NCI-H2196 treated with DMSO at 0.1 percent for 48 hours (cell line): ENCODE results near the gene GABBR2.

Experiments
- DNase-seq: peaks from one replicate; lab custom pipeline; 2025; ENCODE audit not compliant: unreplicated experiment; lab: John Stamatoyannopoulos, UW

Gene GABBR2

GRCh38 chr9:98708933-98709911 is at the start of gene GABBR2:
GABBR2 (minus strand) TSS chr9:98708935; CDS start chr9:98708737, 198 bp downstream.
- DNase-seq: no peak

- no peak for DNase-seq
These were observed 46.4 kb upstream of the GABBR2 start for GRCh38 chr9:98755006-98755618.

GRCh38 chr9:98751210-98751609 is 42.5 kb upstream of the GABBR2 start:
- no peak for DNase-seq

- no peak for DNase-seq
These were observed 41.8 kb upstream of the GABBR2 start for GRCh38 chr9:98750364-98751060.

DNA sequence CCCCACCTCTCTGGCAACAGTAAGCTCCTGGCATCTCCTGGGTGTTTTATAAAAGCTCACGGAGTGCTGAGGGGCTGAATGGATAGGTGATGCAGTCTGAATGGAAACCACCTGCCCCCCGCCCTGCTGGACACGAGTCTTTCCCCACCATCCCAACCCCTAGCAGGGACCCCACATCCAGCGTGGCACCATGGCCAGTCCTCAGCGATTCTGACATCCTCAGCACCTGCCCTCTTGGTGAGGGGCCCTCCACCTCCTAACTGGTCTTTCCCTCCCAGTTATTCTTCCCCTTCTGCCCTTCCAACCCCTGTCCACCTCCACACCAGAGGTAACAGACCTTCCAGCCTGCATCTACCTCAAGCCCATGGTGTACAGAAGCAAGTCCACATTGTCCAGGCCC is 38.7 kb upstream of the GABBR2 start:
- no peak for DNase-seq

GRCh38 chr9:98745470-98745869 is 36.7 kb upstream of the GABBR2 start:
- DNase-seq: no peak

DNA sequence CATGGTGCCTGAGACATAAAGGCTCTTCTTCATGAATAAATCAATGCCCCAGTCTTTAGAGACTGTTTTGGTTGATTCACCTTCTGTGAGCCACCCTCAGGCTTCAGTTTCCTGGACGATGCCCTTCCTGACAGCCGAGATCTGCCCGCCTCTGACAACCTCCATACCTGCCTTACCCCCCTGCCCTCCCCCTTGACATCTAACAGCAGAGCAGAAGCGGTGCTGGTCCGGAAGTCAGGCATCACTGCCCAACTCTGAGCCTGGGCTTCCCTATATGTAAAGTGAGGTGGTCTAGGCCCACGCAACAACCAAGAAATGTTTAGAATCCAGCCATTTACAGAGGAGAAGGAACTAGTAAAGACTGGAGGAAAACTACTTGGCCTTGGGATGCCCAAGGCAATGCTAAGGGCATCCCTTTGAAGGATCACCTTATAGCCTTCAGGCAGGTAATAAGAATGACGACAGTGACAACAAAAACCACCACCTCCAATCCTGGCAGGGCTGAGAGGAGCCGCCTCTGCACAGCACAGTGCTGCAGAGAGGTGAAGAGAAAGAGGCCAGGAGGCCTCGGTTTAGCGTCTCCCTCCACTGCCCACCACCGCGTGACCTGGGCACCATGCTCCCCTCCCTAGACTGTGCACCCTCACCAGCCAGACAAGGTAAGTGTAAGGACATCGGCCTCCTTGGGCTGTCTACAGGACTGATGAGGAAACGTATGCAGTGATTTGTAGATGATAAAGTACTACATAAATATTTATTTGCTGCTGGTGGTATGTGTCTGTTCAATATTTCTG is 35.3 kb upstream of the GABBR2 start:
- DNase-seq: no peak

- no peak for DNase-seq
These were observed 34.6 kb upstream of the GABBR2 start for GRCh38 chr9:98743329-98743728.

DNA sequence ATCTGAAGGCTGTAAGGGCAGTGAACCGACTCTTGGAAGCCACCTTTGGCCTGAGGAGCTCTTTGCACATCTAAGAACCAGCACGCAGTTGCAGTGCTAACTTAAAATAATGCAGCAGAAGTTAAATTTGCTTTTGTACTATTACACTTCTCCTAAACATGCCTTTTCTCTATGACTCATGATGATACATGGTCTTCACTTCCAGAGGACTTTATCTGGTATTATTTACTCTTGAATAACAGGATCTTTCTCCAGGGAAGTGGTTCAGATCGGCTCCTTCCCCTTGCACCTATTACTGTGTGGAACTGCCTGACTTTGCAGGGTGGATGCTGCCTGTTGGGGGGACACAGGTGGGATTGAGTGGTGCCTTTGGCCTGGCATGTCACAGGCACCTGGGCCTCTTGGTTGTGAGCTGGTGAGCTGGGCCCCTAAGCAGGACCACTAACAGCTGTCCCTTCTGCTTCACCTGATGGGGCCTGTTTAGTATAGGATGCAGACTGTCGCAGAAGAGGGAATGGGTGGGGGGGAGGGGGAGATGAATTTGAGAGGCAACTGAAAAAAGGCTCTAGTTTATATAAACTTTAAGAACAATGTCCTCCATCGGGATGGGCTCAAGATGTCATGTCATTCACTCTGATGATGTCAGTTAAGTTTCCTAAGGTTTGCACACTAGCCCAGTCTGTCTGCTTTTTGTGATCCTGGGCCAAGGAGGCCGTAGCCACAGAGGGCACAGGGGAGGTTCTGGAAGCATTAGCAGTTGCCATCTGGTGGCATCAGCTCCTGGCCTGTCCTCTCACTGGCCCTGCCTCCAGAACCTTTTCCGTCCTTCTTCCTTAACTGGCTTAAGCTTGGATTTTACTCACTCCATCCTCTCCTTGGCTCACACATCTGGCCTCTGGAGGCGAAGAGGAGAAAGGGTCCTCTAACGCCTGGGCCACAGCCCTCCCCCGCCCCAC is 33.9 kb upstream of the GABBR2 start:
- no peak for DNase-seq

GRCh38 chr9:98740226-98740881 is 31.6 kb upstream of the GABBR2 start:
- no peak for DNase-seq

GRCh38 chr9:98738741-98739140 is 30.0 kb upstream of the GABBR2 start:
- DNase-seq: no peak

GRCh38 chr9:98736226-98736625 is 27.5 kb upstream of the GABBR2 start:
- DNase-seq: no peak

- DNase-seq: no peak
These were observed 24.1 kb upstream of the GABBR2 start for GRCh38 chr9:98732801-98733200.

GRCh38 chr9:98732091-98732490 is 23.4 kb upstream of the GABBR2 start:
- DNase-seq: no peak

- no peak for DNase-seq
These were observed 22.1 kb upstream of the GABBR2 start for GRCh38 chr9:98730871-98731270.

DNA sequence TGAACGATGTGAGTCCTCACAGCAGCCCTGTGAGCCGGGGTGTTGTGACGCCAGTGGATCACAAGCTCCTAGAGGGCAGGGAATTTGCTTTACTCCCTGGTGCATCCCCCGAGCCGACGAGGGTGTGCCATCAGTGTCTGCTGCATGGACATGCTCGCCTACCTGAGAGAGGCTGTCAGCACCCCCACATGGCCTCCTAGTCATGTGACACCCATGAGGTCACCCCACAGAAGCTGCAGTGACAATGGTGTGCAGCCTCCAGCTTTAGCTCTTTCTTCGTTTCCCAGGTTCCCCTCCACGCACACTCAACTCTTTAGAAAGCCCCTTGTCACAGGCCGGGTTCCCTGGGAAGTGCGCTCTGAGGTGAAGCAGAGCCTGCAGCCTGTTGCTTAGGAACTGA is 19.8 kb upstream of the GABBR2 start:
- DNase-seq: no peak

DNA sequence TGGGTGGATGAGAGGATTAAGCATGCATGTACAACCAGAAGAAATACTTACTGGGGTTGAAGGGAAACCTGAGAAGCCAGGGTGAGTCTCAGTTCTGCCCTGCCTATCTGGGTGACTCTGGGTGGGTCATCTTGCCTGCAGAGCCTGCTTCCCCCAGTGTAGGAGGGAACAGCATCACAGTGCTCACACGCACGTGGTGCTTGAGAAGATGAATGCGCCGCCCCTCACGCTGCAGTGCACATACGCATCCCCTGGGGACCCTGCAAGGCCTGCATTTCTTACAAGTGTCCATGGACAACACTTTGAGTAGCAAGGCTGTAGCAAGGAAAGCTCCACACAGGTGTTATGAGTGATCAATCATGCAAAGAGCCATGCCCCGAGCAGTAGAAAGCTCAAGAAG is 18.7 kb upstream of the GABBR2 start:
- no peak for DNase-seq

DNA sequence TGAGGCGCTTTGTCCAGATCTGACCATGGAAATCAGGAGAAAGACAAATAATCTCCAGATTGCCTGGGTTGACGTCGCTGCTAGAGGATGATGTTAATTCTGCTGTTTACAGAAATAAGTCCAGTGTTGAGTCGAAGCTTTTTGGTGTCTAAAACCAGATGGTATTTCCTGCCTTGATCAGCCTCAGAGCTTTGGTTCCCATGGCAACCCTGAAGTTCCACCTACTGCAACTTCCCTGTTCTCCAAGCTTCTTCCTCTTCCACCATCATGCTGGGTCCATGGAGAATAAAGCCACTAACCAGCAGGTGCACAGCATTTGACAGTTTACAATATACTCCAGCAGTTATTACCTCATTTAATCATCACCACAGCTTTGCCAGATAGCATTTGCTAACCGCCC is 18.0 kb upstream of the GABBR2 start:
- DNase-seq: no peak

DNA sequence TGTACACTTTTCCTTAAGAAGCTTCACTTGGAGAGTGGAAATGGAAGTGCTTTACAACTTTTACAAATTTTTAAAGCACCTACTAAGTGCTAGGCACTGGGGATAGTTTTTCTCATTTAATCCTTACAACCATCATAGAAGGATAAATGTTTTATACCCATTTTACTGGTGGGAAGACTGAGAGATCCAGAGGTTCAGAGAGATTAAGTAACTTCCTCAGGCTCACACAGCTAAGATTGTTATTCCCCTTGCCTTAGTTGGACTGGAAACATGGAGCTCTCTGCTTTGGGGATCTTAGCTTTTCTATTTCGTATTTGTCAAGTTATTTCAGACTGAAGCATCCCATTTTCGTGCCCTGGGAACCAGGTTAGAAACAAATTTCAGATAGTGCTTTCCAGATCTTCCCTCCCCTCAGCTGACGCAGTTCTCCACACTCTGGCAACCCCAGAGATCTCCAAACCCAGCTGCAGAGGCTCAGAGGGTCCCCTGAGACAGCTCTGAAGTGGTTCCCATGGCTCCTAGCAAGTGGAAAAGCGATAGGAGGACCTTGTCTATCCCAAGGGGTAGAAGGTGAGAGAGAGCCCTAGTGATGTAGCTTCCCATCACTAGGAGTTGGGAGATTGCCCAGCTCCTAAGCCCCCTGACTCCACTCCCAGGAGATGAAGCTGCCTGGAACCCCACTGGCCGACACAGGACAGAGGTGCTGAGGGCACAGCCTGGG is 16.2 kb upstream of the GABBR2 start:
- no peak for DNase-seq
